ENCODE measurements around the gene ITPKC. TPM values are rescaled to one million over a fixed set of nuclear protein-coding genes. Genes with fewer than 3 reads are reported as not detected.

The ITPKC gene
- total and polyA plus RNA-seq, 2 of the 13 experiments (the other 11 are each of a cell fraction or from before 2014, with no cell fraction given) = 6.9 to 11.2 TPM

DNA sequence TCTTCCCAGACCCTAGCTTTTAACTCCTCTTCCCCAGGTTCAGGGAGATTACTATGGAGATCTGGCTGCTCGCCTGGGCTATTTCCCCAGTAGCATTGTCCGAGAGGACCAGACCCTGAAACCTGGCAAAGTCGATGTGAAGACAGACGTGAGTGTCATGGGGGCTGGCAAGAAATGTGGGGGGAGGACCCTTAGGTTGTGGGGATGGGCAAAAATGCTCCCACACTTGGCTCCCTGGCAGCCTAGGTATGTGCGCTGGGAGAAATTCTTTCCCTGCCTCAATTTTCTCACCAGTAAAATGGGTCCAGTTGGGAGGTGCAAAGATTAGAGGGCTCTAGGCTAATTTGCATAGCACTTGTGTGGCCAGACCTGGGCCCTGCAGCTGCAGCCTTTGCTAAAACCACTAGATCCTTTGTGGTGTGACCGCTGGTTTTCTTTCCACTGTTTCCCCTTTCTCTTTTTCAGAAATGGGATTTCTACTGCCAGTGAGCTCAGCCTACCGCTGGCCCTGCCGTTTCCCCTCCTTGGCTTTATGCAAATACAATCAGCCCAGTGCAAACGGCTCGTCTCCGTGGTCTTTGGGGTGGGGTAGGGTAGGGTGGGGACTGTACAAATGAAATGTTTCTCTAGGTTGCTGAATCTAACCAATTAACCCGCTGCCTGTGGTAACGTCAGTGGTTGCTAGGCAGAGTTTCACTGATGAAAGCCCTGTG lies 60.2 kb downstream of the ITPKC start (continued):
- TF ChIP-seq, protein P1, sequence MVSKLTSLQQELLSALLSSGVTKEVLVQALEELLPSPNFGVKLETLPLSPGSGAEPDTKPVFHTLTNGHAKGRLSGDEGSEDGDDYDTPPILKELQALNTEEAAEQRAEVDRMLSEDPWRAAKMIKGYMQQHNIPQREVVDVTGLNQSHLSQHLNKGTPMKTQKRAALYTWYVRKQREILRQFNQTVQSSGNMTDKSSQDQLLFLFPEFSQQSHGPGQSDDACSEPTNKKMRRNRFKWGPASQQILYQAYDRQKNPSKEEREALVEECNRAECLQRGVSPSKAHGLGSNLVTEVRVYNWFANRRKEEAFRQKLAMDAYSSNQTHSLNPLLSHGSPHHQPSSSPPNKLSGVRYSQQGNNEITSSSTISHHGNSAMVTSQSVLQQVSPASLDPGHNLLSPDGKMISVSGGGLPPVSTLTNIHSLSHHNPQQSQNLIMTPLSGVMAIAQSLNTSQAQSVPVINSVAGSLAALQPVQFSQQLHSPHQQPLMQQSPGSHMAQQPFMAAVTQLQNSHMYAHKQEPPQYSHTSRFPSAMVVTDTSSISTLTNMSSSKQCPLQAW (CRISPR knock-in tag; IDR thresholded peaks at IDR 0.05) = no peak
- no peak for TF ChIP-seq TBX2 (CRISPR knock-in tag; IDR thresholded peaks at IDR 0.05; ENCODE audit: borderline replicate concordance)
- TF ChIP-seq, protein P2, sequence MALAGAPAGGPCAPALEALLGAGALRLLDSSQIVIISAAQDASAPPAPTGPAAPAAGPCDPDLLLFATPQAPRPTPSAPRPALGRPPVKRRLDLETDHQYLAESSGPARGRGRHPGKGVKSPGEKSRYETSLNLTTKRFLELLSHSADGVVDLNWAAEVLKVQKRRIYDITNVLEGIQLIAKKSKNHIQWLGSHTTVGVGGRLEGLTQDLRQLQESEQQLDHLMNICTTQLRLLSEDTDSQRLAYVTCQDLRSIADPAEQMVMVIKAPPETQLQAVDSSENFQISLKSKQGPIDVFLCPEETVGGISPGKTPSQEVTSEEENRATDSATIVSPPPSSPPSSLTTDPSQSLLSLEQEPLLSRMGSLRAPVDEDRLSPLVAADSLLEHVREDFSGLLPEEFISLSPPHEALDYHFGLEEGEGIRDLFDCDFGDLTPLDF (CRISPR knock-in tag; IDR thresholded peaks at IDR 0.05) = no peak
- no peak for TF ChIP-seq ZNF749 (CRISPR knock-in tag; IDR thresholded peaks at IDR 0.05; ENCODE audit: borderline replicate concordance)
- 0 out of 2 replicates have a peak, but pooled peaks have one; percentile 15 for TF ChIP-seq ZFY (CRISPR knock-in tag; IDR thresholded peaks at IDR 0.05)
- no peak; the same call in 1 of the 2 replicates for TF ChIP-seq ZNF430 (CRISPR knock-in tag; IDR thresholded peaks at IDR 0.05)
- TF ChIP-seq PHB2 (IDR thresholded peaks at IDR 0.05; ENCODE audit: partially characterized antibody) = no peak
- TF ChIP-seq ZNF460 (CRISPR knock-in tag; IDR thresholded peaks at IDR 0.05; ENCODE audit: borderline replicate concordance) = no peak
- no peak for TF ChIP-seq YY1 (IDR thresholded peaks at IDR 0.05; ENCODE audit: insufficient read depth, insufficient replicate concordance, low read depth, low read length)
- no peak for TF ChIP-seq AGO1 (IDR thresholded peaks at IDR 0.05; ENCODE audit: low read depth, low read length, poor library complexity, severe bottlenecking)
- no peak for TF ChIP-seq ZBTB42 (CRISPR knock-in tag; IDR thresholded peaks at IDR 0.05)
- TF ChIP-seq ZEB1 (IDR thresholded peaks at IDR 0.05; ENCODE audit: insufficient replicate concordance, low read depth) = no peak
- no peak for TF ChIP-seq MAFG (CRISPR knock-in tag; IDR thresholded peaks at IDR 0.05)
- TF ChIP-seq RFXAP (CRISPR knock-in tag; IDR thresholded peaks at IDR 0.05; ENCODE audit: borderline replicate concordance) = peak; percentile 100
- no peak for TF ChIP-seq GPN1 (CRISPR knock-in tag; IDR thresholded peaks at IDR 0.05; ENCODE audit: borderline replicate concordance)
- TF ChIP-seq GFI1 (CRISPR knock-in tag; IDR thresholded peaks at IDR 0.05; ENCODE audit: borderline replicate concordance) = no peak
- no peak for TF ChIP-seq ASH2L (IDR thresholded peaks at IDR 0.05; ENCODE audit: insufficient read length, low read depth, low read length)
- no peak for TF ChIP-seq ZNF546 (CRISPR knock-in tag; conservative IDR thresholded peaks at IDR 0.05)
- TF ChIP-seq ZNF567 (CRISPR knock-in tag; IDR thresholded peaks at IDR 0.05; ENCODE audit: borderline replicate concordance) = no peak
- TF ChIP-seq, protein P3, sequence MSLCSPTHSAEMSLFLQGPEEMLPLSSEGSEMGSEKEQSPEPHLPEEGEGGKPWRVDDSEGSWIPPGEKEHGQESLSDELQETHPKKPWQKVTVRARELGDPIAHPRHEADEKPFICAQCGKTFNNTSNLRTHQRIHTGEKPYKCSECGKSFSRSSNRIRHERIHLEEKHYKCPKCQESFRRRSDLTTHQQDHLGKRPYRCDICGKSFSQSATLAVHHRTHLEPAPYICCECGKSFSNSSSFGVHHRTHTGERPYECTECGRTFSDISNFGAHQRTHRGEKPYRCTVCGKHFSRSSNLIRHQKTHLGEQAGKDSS (CRISPR knock-in tag; IDR thresholded peaks at IDR 0.05; ENCODE audit: borderline replicate concordance, low read depth) = no peak
- TF ChIP-seq ELF4 (CRISPR knock-in tag; IDR thresholded peaks at IDR 0.05; ENCODE audit: borderline replicate concordance) = no peak
- peak; percentile 15; the same call in 1 of the 2 replicates for TF ChIP-seq ZMYM4 (CRISPR knock-in tag; IDR thresholded peaks at IDR 0.05)
- 0 out of 2 replicates have a peak, but pooled peaks have one; percentile 36 for TF ChIP-seq HDAC2 (CRISPR knock-in tag; IDR thresholded peaks at IDR 0.05)
- TF ChIP-seq CC2D1A (CRISPR knock-in tag; IDR thresholded peaks at IDR 0.05) = no peak
- TF ChIP-seq ZC3H4 (CRISPR knock-in tag; IDR thresholded peaks at IDR 0.05; ENCODE audit: borderline replicate concordance) = no peak
- no peak for TF ChIP-seq SOX5 (CRISPR knock-in tag; IDR thresholded peaks at IDR 0.05; ENCODE audit: borderline replicate concordance)

Data from HepG2 (cell line).